Choroid plexus epithelial cell (primary cell): Measurements from ENCODE around the gene IL18BP.

Experiments used
- DNase-seq: peaks from one replicate; pipeline ENCODE4 v3.0.0-alpha.2; 2010; ENCODE audit warnings: low read depth
- H3K4me3 ChIP-seq: 2 replicates; pipeline ENCODE4 v1.5.1; 2011; ENCODE audit warnings: low read depth, mild to moderate bottlenecking, control low read depth, low read length, moderate library complexity
- TF ChIP-seq, protein P1 (sequence below): conservative IDR thresholded peaks from 2 replicates; pipeline ENCODE4 v1.5.1; 2011; ENCODE audit warnings: low read depth, mild to moderate bottlenecking, control low read depth, inconsistent platforms, low read length, moderate library complexity

IL18BP gene

GRCh38 chr11:71998649-71999310 lies at the start of gene IL18BP:
TSS of gene IL18BP (plus strand) at chr11:71998909. CDS start at chr11:71999985, 1,076 bp downstream.
- TF ChIP-seq, protein P1, sequence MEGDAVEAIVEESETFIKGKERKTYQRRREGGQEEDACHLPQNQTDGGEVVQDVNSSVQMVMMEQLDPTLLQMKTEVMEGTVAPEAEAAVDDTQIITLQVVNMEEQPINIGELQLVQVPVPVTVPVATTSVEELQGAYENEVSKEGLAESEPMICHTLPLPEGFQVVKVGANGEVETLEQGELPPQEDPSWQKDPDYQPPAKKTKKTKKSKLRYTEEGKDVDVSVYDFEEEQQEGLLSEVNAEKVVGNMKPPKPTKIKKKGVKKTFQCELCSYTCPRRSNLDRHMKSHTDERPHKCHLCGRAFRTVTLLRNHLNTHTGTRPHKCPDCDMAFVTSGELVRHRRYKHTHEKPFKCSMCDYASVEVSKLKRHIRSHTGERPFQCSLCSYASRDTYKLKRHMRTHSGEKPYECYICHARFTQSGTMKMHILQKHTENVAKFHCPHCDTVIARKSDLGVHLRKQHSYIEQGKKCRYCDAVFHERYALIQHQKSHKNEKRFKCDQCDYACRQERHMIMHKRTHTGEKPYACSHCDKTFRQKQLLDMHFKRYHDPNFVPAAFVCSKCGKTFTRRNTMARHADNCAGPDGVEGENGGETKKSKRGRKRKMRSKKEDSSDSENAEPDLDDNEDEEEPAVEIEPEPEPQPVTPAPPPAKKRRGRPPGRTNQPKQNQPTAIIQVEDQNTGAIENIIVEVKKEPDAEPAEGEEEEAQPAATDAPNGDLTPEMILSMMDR: no peak
- no peak within 1 kb of the TSS for H3K4me3 ChIP-seq
- DNase-seq: no peak

DNA sequence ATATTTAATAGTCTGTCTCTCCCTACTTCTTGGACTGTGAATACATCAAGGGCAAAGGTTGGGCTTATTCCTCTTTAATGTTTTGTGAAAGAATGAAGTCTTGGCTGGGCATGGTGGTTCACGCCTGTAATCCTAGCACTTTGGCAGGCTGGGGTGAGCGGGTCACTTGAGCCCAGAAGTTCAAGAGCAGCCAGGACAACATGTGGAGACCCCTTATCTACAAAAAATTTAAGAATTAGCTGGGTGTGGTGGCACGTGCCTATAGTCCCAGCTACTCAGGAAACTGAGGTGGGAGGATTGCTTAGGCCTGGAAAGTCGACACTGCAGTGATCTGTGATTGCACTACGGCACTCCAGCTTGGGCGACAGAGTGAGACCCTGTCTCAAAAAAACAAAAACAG lies 49.7 kb upstream of the IL18BP start:
- no peak for DNase-seq
- TF ChIP-seq, protein P1: no peak
- no peak overlapping the region for H3K4me3 ChIP-seq

GRCh38 chr11:71951741-71952310 lies 46.9 kb upstream of the IL18BP start:
- no peak for DNase-seq
- TF ChIP-seq, protein P1: no peak

GRCh38 chr11:71955898-71956456 lies 42.7 kb upstream of the IL18BP start:
- no peak for DNase-seq
- TF ChIP-seq, protein P1: no peak
- no peak overlapping the region for H3K4me3 ChIP-seq

More at GRCh38 chr11:71951741-71952310, 46.9 kb upstream of the IL18BP start:
- no peak overlapping the region for H3K4me3 ChIP-seq

- TF ChIP-seq, protein P1: no peak
- DNase-seq: peak; percentile 74
- no peak overlapping the region for H3K4me3 ChIP-seq
Observed at GRCh38 chr11:71962428-71963038, 36.2 kb upstream of the IL18BP start.

DNA sequence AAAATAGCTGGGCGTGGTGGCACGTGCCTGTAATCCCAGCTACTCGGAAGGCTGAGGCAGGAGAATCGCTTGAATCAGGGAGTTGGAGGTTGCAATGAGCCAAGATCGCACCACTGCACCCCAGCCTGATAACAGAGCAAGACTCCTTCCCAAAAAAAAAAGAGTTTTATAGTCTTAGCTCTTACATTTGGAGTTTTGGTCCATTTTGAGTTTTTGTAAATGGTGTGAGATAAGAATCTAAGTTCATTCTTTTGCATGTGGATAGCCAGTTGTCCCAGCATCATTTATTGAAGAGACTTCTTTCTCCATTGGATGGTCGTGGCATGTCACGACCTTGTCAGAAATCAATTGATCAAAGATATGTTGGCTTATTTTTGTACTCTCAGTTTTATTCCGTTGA lies 35.2 kb upstream of the IL18BP start:
- TF ChIP-seq, protein P1: no peak
- H3K4me3 ChIP-seq: no peak overlapping the region
- DNase-seq: no peak
